WTC11 (cell line): ENCODE measurements around the gene ZACN. TPM values are rescaled to one million over a fixed set of nuclear protein-coding genes. Genes with fewer than 3 reads are reported as not detected.
A peak's percentile ranks its signal among the peaks of the same experiment; 100 is the strongest.

Source experiments
- ATAC-seq: fragments of 200-7000 bp; cut with Tn5 transposase; 2 replicates; pipeline ENCODE4 v1.10.0; 2021; ENCODE audit warnings: mild to moderate bottlenecking, moderate library complexity
- CTCF ChIA-PET: fragments of 300-600 bp; sonication (Branson Sonifier 250); formaldehyde crosslinking; loops from one replicate; lab custom pipeline; 2021; ENCODE audit warnings: antibody characterized with exemption; lab: Charles Lee
- POLR2A ChIA-PET: fragments of 350-600 bp; sonication (Branson Sonifier 250); formaldehyde crosslinking; loops from one replicate; lab custom pipeline; 2021; ENCODE audit warnings: antibody characterized with exemption; lab: Charles Lee
- DNase-seq: peaks from one replicate; pipeline ENCODE4 v3.0.0; 2021; ENCODE audit warnings: low spot score
- H3K27ac Mint-ChIP-seq: 2 replicates; pipeline ENCODE4 v1.8.0; 2021; ENCODE audit warnings: mixed read lengths
- H3K27me3 Mint-ChIP-seq: 2 replicates; pipeline ENCODE4 v1.8.0; 2021; ENCODE audit warnings: low read depth, mild to moderate bottlenecking, moderate library complexity, mixed read lengths
- H3K36me3 Mint-ChIP-seq: 2 replicates; pipeline ENCODE4 v1.8.0; 2021; ENCODE audit warnings: mixed read lengths
- H3K4me1 Mint-ChIP-seq: 2 replicates; pipeline ENCODE4 v1.8.0; 2022; ENCODE audit warnings: mixed read lengths
- H3K4me3 Mint-ChIP-seq: 2 replicates; pipeline ENCODE4 v1.8.0; 2021; ENCODE audit warnings: mild to moderate bottlenecking, moderate library complexity, mixed read lengths
- H3K9me3 Mint-ChIP-seq: 2 replicates; pipeline ENCODE4 v1.8.0; 2021; ENCODE audit warnings: mixed read lengths
- ATF2 ChIP-seq: sonication (generic); formaldehyde crosslinking; IDR thresholded peaks from 2 replicates; pipeline ENCODE4 v1.8.1; 2022; ENCODE audit warnings: low read depth, missing genetic modification reagents, borderline replicate concordance
- HMGA2 ChIP-seq: fragments of 250-450 bp; sonication (Bioruptor Pico); IDR thresholded peaks from 2 replicates; pipeline ENCODE4 v1.4.0; 2021; ENCODE audit warnings: mild to moderate bottlenecking, moderate library complexity
- IRF2 ChIP-seq: sonication (generic); formaldehyde crosslinking; IDR thresholded peaks from 2 replicates; pipeline ENCODE4 v1.8.0; 2022; ENCODE audit warnings: low read depth, missing genetic modification reagents, borderline replicate concordance
- NR3C1 ChIP-seq: sonication (generic); formaldehyde crosslinking; conservative IDR thresholded peaks from 2 replicates; pipeline ENCODE4 v1.8.1; 2023; ENCODE audit warnings: low read depth, mild to moderate bottlenecking, missing genetic modification reagents
- PRDM15 ChIP-seq: sonication (generic); formaldehyde crosslinking; IDR thresholded peaks from 2 replicates; pipeline ENCODE4 v1.8.0; 2022; ENCODE audit warnings: missing genetic modification reagents
- RELA ChIP-seq: sonication (generic); formaldehyde crosslinking; IDR thresholded peaks from 2 replicates; pipeline ENCODE4 v1.8.1; 2022; ENCODE audit warnings: missing genetic modification reagents, mild to moderate bottlenecking, borderline replicate concordance
- ZNF121 ChIP-seq: sonication (generic); formaldehyde crosslinking; IDR thresholded peaks from 2 replicates; pipeline ENCODE4 v1.8.0; 2023; ENCODE audit warnings: missing genetic modification reagents
- ZNF219 ChIP-seq: sonication (generic); formaldehyde crosslinking; IDR thresholded peaks from 2 replicates; pipeline ENCODE4 v1.8.0; 2023; ENCODE audit warnings: missing genetic modification reagents, mild to moderate bottlenecking, borderline replicate concordance
- ZNF232 ChIP-seq: sonication (generic); formaldehyde crosslinking; IDR thresholded peaks from 2 replicates; pipeline ENCODE4 v1.8.0; 2022; ENCODE audit warnings: mild to moderate bottlenecking, missing genetic modification reagents
- total RNA-seq: library from RNA; stranded (reverse); gene quantifications from 3 replicates; pipeline ENCODE4 v1.2.3, GENCODE V29; 2021
- TF ChIP-seq, protein P1 (sequence below): fragments of 250-450 bp; sonication (Bioruptor Pico); IDR thresholded peaks from 2 replicates; pipeline ENCODE4 v1.8.0; 2021; ENCODE audit warnings: mild to moderate bottlenecking
- TF ChIP-seq, protein P2 (sequence below): sonication (generic); formaldehyde crosslinking; IDR thresholded peaks from 2 replicates; pipeline ENCODE4 v1.8.1; 2022; ENCODE audit warnings: missing genetic modification reagents, borderline replicate concordance
- TF ChIP-seq, protein P3 (sequence below): sonication (generic); formaldehyde crosslinking; conservative IDR thresholded peaks from 2 replicates; pipeline ENCODE4 v1.8.1; 2023; ENCODE audit warnings: mild to moderate bottlenecking, low read depth, missing genetic modification reagents, moderate library complexity
- TF ChIP-seq, protein P4 (sequence below): fragments of 250-450 bp; sonication (Bioruptor Pico); IDR thresholded peaks from 2 replicates; pipeline ENCODE4 v1.9.0; 2021; ENCODE audit warnings: mild to moderate bottlenecking, borderline replicate concordance

ZACN gene
- total RNA-seq, 1 experiment from 2014 or later, result 0.28 TPM

- Mint-ChIP-seq H3K9me3 (no peaks in the 10 kb centered on the region), H3K27ac (peak overlapping the region; percentile 45; the same call in 1 of the 2 replicates), H3K36me3 (peaks cover 43% of the 10 kb centered on the region), H3K4me1 (no peaks in the 10 kb centered on the region), H3K4me3 (no peak overlapping the region), H3K27me3 (no peaks in the 10 kb centered on the region)
- POLR2A ChIA-PET, result no interaction called here
- DNase-seq, result no peak
- ATAC-seq, result no peak
- TF ChIP-seq, protein P1, sequence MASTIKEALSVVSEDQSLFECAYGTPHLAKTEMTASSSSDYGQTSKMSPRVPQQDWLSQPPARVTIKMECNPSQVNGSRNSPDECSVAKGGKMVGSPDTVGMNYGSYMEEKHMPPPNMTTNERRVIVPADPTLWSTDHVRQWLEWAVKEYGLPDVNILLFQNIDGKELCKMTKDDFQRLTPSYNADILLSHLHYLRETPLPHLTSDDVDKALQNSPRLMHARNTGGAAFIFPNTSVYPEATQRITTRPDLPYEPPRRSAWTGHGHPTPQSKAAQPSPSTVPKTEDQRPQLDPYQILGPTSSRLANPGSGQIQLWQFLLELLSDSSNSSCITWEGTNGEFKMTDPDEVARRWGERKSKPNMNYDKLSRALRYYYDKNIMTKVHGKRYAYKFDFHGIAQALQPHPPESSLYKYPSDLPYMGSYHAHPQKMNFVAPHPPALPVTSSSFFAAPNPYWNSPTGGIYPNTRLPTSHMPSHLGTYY, result no peak
- TF ChIP-seq ZNF121 (CRISPR knock-in tag) (no peak), IRF2 (CRISPR knock-in tag) (no peak), ZNF219 (CRISPR knock-in tag) (no peak), HMGA2 (CRISPR knock-in tag) (no peak), ZNF232 (CRISPR knock-in tag) (no peak), NR3C1 (CRISPR knock-in tag) (no peak), RELA (CRISPR knock-in tag) (no peak), PRDM15 (no peak), ATF2 (no peak)
- TF ChIP-seq, protein P2, sequence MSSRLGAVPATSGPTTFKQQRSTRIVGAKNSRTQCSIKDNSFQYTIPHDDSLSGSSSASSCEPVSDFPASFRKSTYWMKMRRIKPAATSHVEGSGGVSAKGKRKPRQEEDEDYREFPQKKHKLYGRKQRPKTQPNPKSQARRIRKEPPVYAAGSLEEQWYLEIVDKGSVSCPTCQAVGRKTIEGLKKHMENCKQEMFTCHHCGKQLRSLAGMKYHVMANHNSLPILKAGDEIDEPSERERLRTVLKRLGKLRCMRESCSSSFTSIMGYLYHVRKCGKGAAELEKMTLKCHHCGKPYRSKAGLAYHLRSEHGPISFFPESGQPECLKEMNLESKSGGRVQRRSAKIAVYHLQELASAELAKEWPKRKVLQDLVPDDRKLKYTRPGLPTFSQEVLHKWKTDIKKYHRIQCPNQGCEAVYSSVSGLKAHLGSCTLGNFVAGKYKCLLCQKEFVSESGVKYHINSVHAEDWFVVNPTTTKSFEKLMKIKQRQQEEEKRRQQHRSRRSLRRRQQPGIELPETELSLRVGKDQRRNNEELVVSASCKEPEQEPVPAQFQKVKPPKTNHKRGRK (CRISPR knock-in tag), result no peak
- TF ChIP-seq, protein P3, sequence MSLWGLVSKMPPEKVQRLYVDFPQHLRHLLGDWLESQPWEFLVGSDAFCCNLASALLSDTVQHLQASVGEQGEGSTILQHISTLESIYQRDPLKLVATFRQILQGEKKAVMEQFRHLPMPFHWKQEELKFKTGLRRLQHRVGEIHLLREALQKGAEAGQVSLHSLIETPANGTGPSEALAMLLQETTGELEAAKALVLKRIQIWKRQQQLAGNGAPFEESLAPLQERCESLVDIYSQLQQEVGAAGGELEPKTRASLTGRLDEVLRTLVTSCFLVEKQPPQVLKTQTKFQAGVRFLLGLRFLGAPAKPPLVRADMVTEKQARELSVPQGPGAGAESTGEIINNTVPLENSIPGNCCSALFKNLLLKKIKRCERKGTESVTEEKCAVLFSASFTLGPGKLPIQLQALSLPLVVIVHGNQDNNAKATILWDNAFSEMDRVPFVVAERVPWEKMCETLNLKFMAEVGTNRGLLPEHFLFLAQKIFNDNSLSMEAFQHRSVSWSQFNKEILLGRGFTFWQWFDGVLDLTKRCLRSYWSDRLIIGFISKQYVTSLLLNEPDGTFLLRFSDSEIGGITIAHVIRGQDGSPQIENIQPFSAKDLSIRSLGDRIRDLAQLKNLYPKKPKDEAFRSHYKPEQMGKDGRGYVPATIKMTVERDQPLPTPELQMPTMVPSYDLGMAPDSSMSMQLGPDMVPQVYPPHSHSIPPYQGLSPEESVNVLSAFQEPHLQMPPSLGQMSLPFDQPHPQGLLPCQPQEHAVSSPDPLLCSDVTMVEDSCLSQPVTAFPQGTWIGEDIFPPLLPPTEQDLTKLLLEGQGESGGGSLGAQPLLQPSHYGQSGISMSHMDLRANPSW (CRISPR knock-in tag), result no peak
- TF ChIP-seq, protein P4, sequence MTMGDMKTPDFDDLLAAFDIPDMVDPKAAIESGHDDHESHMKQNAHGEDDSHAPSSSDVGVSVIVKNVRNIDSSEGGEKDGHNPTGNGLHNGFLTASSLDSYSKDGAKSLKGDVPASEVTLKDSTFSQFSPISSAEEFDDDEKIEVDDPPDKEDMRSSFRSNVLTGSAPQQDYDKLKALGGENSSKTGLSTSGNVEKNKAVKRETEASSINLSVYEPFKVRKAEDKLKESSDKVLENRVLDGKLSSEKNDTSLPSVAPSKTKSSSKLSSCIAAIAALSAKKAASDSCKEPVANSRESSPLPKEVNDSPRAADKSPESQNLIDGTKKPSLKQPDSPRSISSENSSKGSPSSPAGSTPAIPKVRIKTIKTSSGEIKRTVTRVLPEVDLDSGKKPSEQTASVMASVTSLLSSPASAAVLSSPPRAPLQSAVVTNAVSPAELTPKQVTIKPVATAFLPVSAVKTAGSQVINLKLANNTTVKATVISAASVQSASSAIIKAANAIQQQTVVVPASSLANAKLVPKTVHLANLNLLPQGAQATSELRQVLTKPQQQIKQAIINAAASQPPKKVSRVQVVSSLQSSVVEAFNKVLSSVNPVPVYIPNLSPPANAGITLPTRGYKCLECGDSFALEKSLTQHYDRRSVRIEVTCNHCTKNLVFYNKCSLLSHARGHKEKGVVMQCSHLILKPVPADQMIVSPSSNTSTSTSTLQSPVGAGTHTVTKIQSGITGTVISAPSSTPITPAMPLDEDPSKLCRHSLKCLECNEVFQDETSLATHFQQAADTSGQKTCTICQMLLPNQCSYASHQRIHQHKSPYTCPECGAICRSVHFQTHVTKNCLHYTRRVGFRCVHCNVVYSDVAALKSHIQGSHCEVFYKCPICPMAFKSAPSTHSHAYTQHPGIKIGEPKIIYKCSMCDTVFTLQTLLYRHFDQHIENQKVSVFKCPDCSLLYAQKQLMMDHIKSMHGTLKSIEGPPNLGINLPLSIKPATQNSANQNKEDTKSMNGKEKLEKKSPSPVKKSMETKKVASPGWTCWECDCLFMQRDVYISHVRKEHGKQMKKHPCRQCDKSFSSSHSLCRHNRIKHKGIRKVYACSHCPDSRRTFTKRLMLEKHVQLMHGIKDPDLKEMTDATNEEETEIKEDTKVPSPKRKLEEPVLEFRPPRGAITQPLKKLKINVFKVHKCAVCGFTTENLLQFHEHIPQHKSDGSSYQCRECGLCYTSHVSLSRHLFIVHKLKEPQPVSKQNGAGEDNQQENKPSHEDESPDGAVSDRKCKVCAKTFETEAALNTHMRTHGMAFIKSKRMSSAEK (CRISPR knock-in tag), result no peak
- CTCF ChIA-PET, result interaction anchor here (0.7 to 0.9 kb wide), 2 partner anchors 16 to 23 kb away, joined by 3 to 4 read pairs; no protein-coding TSS in a partner anchor
Observed at GRCh38 chr17:76091526-76092286, 12.7 kb downstream of the ZACN start.
